GM21825 (cell line): Measurements from ENCODE around the gene ADGRG7.
"Not testable (repeated sequence)": the region's sequence is repeated elsewhere in the genome, so short reads cannot be mapped to it uniquely, and the experiment has no call there.

Source experiments
- ATAC-seq: cut with Tn5 transposase; IDR thresholded peaks from one replicate; pipeline ENCODE4 v1.9.1; 2021; ENCODE audit warnings: mild to moderate bottlenecking, moderate library complexity; ENCODE audit not compliant: unreplicated experiment

ADGRG7 gene

GRCh38 chr3:100641471-100642032 is 32.2 kb downstream of the ADGRG7 start:
- ATAC-seq, result peak; percentile 89

DNA sequence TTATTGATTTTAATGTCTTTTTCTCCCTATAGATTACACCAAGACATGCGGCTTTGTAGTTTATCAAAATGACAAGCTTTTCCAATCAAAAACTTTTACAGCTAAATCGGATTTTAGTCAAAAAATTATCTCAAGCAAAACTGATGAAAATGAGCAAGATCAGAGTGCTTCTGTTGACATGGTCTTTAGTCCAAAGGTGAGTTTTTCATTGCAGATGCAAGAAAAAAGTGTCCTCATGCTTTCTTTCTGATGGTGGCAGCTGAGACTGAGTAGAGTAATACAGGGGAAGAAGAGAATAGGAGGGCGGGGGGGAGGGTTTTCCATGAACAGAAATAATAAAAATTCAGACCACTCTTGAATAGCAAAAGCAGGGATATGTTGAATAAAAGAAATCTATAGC is 36.5 kb downstream of the ADGRG7 start:
- ATAC-seq, result no peak

- ATAC-seq, result no peak
These were observed 37.8 kb downstream of the ADGRG7 start for GRCh38 chr3:100647171-100647570.

DNA sequence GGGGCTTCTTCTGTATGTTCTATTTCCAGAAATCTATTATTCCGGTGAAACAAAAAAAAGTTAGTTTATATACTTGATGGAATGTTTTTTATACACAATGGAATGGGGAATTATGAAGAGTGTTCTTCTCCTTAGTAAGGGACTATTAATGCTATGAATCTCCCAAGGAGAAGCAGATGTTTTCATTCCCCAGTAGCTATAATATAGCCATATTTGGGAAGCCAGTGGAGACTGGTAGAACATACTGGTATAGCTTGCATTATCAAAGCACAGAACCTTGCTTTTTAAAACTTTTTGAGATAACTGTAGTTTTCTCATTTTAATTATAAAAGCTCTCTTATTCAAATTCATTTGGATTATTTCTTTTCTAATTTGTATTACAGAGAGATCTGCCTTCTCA is 38.3 kb downstream of the ADGRG7 start:
- no peak for ATAC-seq

DNA sequence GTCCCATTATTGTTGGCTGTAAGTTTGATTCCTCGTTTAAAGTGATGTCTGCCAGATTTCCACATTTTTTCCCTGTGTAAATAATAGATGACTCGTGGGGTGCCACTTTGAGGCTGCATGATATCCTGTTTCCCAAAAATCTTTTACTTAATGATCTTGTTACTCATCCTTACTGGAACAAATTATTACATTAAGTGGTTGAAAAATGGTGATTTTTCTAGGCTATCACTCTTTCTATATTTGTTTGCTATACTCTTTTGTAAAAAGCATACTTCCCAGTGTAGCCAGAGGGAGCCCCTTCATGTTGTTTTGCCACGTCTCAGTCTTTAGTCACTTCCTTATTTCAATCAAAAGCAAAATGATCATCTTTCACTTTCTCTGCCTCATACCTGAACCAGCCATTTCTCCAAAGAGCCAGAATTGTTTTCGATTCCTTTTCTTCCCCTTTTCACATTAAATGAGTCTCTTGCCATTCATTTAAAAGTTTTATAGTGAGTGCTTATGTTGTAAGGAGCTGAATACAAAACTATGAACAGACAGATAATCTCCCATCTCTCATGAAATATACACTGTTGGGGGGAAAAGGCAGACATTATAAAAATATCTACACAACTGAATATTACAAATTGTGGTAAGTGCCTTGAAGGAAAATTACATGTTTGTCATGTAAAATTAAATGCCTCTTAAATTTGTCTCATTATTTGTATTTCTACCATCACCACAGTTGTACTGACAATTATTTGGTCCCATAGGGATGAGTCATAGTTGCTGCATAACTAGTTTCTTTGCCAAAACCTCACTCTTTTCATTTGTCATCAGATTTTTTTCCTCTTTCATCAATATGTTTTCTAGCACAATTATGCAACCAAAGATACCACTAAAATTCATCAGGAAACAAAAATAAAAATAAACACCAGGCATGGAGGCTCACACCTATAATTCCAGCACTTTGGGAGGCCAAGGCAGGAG is 41.5 kb downstream of the ADGRG7 start:
- peak; percentile 98 for ATAC-seq

DNA sequence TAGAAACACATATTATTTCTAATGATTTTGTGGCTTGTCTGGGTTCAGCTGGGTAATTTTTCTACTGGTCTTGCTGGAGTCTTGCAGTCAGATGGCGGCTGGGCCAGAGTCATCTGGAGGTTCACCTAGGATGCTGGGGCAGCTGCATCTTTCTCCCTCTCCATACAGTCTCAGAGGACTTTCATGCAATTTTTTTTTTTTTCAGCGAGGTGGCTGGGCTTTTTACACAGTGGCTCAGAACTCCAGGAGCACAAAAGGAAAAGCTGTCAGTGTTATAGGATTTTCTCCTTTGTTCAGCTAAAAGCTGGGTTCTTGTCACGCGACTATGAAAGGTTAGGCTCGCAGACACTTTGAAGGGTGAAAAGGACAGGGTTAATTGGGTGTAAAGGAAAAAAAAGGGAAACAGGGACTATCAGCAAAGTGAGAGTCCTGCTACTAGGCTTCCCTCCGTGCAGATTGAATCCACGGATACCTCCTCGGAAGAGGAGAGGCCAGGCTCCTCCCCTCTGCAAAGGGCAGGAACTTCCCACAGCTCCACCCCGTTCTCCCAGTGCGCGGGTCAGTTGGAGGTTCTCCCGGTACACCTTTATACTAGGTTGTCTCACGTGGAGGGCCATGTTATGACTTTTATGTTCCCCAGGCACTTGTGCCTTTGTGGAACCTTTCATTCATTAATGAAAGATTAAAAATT is 44.3 kb downstream of the ADGRG7 start:
- no peak for ATAC-seq

- ATAC-seq, result no peak
These were observed 47.5 kb downstream of the ADGRG7 start for GRCh38 chr3:100656945-100657344.

GRCh38 chr3:100661294-100661693 is 51.9 kb downstream of the ADGRG7 start:
- ATAC-seq, result not testable (repeated sequence)

- no peak for ATAC-seq
These were observed 52.9 kb downstream of the ADGRG7 start for GRCh38 chr3:100662113-100662823.

GRCh38 chr3:100665230-100665629 is 55.8 kb downstream of the ADGRG7 start:
- no peak for ATAC-seq

GRCh38 chr3:100666699-100667098 is 57.3 kb downstream of the ADGRG7 start:
- ATAC-seq, result not testable (repeated sequence)

DNA sequence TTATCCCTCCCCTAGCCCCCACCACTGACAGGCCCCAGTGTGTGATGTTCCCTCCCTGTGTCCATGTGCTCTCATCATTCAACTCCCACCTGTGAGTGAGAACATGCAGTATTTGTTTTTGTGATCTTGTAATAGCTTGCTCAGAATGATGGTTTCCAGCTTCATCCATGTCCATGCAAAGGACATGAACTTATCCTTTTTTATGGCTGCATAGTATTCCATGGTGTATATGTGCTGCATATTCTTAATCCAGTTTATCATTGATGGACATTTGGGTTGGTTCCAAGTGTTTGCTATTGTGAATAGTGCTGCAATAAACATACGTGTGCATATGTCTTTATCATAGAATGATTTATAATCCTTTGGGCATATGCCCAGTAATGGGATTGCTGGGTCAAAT is 57.9 kb downstream of the ADGRG7 start:
- ATAC-seq, result not testable (repeated sequence)

- not testable (repeated sequence) for ATAC-seq
These were observed 61.6 kb downstream of the ADGRG7 start for GRCh38 chr3:100670995-100671394.

DNA sequence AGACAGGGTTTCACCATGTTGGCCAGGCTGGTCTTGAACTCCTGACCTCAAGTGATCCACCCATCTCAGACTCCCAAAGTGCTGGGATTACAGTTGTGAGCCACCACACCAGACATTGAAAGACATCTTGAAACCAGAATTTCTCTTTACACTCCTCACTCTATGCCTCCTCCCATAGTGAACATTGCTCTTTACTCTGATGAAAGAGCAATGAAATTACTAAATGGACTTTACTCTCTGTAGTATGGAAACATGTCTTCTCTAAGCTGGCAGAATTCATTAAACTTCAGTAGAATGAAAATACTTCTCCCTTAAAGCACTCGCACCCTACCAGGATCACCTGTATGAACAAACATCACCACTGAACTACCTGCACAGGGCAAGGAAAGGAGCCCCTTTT is 72.1 kb downstream of the ADGRG7 start:
- no peak for ATAC-seq

DNA sequence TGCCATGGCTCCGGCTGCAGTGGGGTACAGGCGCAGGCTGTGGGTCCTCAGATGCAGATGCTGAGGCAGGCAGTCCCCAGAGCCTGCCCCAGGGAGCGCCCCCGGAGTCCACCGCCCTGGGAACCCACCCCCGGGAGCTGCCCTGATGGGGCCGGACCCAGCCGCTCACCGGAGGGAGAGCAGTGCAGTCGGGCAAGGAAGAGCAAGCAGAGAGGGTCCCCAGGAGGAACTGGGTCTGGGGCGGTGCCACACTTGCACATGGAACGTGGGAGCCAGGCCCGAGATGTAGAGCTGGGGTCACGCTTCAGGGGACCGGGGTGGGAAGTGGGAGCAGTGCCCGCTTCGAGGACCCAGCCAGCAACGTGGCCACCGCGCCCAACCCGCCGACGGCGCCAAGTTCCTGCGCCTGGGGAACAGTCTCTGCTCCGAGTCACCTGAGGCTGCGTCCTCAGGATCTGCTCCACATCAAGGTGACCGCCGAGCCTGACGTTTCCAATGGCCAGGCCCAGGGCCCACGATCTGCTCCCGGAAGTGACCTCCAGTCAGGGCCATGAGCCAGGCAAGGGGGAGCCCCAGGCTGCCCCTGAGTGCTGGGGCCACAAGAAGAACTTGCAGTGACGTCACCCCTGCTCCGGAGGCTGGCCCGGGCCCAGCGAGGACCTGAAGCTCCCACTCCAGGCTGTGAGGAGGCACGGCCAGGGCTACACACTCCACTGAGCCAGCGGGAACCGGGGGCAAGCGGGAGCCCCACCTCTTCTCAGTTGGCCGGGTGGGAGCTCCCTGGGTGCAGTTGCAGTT is 72.9 kb downstream of the ADGRG7 start:
- ATAC-seq, result no peak

DNA sequence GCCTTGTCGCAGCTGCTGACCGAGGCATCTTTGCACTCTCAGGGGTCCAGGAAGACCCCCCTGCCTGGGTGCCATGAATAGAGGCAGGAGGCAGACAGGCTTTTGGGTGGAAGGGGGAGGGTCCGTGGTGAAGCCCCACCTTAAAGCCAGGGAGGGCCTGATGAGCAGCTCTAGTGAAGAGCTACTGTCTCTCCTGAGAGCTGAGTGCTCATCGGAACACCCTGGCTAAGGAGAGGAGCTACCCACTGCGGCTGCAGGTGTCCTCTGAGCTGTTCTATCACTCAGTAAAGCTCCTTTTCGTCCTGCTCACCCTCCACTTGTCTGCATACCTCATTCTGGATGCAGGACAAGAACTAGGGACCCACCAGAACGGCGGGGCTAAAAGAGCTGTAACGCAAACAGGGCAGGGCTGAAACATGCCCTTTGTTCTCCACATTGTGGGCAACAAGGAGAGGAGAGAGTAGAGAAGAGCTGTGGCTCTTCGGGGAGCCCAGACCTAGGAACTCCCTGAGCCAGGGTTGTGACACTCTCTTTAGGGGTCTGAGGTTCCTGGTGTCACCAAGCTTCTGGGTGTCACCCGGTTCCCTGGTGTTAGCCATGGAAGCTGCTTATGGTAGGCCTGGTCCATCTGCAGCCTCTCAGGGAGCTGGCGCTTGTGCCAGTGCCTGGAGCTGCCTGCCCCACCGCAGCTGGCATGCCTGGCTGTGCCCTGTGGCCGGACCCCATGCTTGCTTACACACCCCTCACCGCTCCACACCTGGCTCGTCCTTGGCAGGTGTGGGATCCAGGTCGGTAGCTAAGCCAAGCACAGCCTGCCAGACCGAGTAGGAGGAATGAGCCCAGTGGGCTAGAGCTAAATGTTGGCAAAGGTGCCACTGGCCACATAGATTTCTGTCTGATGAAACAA is 73.7 kb downstream of the ADGRG7 start:
- no peak for ATAC-seq

GRCh38 chr3:100693225-100693624 is 83.8 kb downstream of the ADGRG7 start:
- ATAC-seq, result no peak

DNA sequence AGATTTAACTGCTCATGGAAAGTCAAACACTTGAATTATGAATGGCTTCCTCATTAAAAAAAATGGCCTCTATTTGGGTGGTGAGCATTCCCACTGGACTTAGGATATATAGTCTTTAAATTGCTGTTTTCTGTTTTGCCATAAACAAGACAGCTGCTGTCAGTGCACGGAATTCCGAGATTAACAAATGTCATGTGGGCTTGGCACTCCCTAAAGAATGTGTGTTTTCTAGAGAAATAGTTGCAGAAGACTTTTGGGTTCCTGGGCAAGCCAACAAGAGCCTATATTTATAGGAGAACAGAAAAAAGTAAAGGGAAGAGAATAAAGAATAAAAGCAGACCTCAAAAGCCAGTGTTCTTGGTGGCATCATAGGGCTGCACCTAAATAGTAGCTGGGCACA is 86.3 kb downstream of the ADGRG7 start:
- no peak for ATAC-seq

- no peak for ATAC-seq
These were observed 86.8 kb downstream of the ADGRG7 start for GRCh38 chr3:100696161-100696560.
